Measurements from ENCODE around the gene ARAP1. TPM values are rescaled to one million over a fixed set of nuclear protein-coding genes. Genes with fewer than 3 reads are reported as not detected.

Gene ARAP1
- total RNA-seq, 1 donor from 2014 or later = 55.1 TPM

DNA sequence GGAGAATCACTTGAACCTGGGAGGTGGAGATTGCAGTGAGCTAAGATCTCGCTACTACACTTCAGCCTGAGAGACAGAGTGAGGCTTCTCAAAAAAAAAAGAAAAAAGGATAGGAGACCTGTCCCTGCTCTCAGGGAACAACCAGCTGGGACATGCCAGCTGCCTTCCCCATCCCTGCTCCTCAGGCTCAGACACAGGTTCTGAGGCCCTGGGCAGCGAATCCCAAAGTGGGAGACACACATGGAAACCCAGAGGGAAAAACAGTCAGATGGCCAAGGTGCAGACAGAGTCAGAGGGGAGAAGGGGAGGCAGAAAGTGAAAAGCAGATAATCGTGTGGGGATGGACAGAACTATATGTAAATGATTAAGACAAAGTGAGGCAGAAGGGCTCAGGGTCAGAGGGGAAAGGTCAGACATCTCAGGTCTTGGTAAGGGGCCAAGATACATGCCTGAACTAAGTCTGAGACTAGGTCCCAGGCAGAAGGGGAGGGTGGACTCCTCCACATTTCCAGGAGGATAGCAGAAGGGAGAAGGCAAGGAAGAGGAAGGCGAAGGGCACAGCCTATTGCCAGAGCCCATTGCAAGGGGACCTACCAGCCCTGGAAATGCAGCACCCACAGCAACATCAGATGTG lies 27.4 kb upstream of the ARAP1 start:
- Mint-ChIP-seq H3K4me3 (ENCODE audit: unreplicated experiment) (peak overlapping the region; percentile 57), H3K9me3 (ENCODE audit: unreplicated experiment) (no peaks in the 10 kb centered on the region), H3K4me1 (ENCODE audit: unreplicated experiment) (peaks cover 17% of the 10 kb centered on the region), H3K27ac (ENCODE audit: unreplicated experiment) (peak overlapping the region; percentile 13), H3K27me3 (ENCODE audit: unreplicated experiment) (peaks cover 14% of the 10 kb centered on the region), H3K36me3 (ENCODE audit: low read depth, unreplicated experiment) (peaks cover 16% of the 10 kb centered on the region)
- TF ChIP-seq, protein P1, sequence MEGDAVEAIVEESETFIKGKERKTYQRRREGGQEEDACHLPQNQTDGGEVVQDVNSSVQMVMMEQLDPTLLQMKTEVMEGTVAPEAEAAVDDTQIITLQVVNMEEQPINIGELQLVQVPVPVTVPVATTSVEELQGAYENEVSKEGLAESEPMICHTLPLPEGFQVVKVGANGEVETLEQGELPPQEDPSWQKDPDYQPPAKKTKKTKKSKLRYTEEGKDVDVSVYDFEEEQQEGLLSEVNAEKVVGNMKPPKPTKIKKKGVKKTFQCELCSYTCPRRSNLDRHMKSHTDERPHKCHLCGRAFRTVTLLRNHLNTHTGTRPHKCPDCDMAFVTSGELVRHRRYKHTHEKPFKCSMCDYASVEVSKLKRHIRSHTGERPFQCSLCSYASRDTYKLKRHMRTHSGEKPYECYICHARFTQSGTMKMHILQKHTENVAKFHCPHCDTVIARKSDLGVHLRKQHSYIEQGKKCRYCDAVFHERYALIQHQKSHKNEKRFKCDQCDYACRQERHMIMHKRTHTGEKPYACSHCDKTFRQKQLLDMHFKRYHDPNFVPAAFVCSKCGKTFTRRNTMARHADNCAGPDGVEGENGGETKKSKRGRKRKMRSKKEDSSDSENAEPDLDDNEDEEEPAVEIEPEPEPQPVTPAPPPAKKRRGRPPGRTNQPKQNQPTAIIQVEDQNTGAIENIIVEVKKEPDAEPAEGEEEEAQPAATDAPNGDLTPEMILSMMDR (IDR thresholded peaks at IDR 0.05; ENCODE audit: unreplicated experiment) = no peak
- no peak for DNase-seq (ENCODE audit: low spot score)

DNA sequence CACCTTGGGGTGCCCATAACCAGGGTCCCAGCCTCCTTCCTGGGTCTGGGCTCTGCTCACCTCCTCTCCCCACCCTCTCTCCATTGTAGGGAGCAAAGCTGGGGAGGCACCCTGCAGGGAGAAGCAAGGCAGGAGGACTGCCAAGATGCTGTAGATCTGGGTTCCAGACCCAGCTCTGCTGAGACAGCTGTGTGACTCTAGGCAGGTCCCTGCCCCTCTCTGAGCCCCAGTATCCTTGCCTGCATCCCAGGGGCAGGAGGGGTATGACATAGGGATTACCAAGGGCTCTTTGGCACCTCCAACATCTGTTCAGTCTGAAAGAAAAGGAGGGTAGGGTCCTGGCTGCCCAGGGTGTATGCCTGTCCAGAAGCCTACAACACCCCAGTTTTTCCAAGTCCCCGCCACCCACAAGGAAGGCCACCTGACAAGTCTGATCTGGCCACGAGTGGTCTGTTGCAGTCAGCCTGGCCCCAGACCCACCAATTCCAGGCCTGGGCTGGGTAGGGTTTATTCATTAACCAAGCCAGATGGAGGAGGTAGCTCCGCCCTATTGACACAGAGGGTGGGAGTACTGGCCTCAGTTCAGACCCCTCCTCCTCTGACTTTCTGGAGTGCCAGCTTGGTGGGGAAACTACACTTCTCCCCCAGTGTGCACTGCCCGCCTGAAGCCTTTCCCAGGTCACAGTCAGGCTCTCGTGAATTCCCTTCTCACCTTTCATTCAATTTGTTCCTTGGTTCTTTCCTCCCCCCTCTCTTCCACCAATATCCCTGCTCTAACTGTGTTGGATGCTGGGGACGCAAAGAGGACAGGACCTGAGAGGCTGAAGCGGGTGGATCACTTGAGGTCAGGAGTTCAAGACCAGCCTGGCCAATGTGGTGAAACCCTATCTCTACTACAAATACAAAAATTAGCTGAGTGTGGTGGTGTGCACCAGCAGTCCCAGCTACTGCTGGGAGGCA lies 26.6 kb upstream of the ARAP1 start:
- Mint-ChIP-seq H3K9me3 (ENCODE audit: unreplicated experiment) (no peaks in the 10 kb centered on the region), H3K27me3 (ENCODE audit: unreplicated experiment) (peaks cover 12% of the 10 kb centered on the region), H3K4me1 (ENCODE audit: unreplicated experiment) (peaks cover 17% of the 10 kb centered on the region), H3K4me3 (ENCODE audit: unreplicated experiment) (no peak overlapping the region), H3K36me3 (ENCODE audit: low read depth, unreplicated experiment) (peaks cover 16% of the 10 kb centered on the region), H3K27ac (ENCODE audit: unreplicated experiment) (no peak overlapping the region)
- TF ChIP-seq, protein P1 (IDR thresholded peaks at IDR 0.05; ENCODE audit: unreplicated experiment) = no peak
- DNase-seq (ENCODE audit: low spot score) = no peak

GRCh38 chr11:72777755-72778278 lies 25.6 kb upstream of the ARAP1 start:
- no peak overlapping the region for H3K27ac Mint-ChIP-seq (ENCODE audit: unreplicated experiment)
- TF ChIP-seq, protein P1 (IDR thresholded peaks at IDR 0.05; ENCODE audit: unreplicated experiment) = no peak
- H3K36me3 Mint-ChIP-seq (ENCODE audit: low read depth, unreplicated experiment) = peaks cover 16% of the 10 kb centered on the region
- no peak for DNase-seq (ENCODE audit: low spot score)
- no peak overlapping the region for H3K4me3 Mint-ChIP-seq (ENCODE audit: unreplicated experiment)
- H3K9me3 Mint-ChIP-seq (ENCODE audit: unreplicated experiment) = no peaks in the 10 kb centered on the region
- peaks cover 17% of the 10 kb centered on the region for H3K4me1 Mint-ChIP-seq (ENCODE audit: unreplicated experiment)
- peaks cover 10% of the 10 kb centered on the region for H3K27me3 Mint-ChIP-seq (ENCODE audit: unreplicated experiment)

DNA sequence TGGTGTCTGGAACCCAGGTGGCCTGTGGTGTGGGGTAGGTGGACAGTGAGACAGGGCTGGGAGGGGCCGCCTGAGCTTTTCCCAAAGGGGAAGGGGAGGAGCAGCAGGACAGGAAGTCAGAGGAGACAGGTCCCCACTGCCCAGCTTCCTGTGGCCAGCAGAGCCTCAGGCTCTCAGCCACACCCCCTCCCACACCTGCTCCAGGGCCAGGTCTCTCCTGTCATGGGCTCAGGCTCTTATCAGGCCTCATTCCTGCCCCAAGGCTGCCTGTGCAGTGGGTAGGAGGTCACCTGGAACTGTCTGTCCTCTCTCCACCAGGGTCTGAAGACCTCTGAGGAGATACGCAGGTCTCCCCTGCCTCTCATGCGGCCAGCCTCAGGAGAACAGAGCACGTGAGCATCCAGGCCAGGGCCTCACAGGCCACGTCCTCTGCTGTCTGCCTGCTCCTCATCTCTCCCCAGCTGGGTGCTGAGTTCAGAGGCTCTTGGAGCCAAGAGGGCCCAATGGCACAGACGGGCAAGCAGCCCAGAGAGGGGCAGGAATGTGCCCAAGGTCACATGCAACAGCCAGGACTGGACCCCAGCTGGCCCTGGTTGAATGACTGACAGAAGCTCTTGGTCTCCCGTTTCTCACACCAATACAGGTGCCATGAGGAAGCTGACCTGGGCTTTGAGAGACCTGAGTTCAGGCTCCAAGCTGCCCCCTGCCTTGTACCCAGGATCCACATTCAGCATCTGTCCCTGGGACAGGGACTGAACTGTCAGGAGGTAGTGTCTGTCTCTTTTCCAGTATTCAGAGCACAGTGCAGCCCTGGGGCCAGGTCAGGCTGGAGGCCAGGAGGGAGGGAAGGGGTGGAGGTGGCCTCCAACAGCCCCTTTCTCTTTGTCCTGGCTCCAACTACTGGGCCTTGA lies 24.9 kb upstream of the ARAP1 start:
- no peak for DNase-seq (ENCODE audit: low spot score)
- Mint-ChIP-seq H3K4me1 (ENCODE audit: unreplicated experiment) (peaks cover 9% of the 10 kb centered on the region), H3K27me3 (ENCODE audit: unreplicated experiment) (peaks cover 9% of the 10 kb centered on the region), H3K9me3 (ENCODE audit: unreplicated experiment) (no peaks in the 10 kb centered on the region), H3K4me3 (ENCODE audit: unreplicated experiment) (no peak overlapping the region), H3K36me3 (ENCODE audit: low read depth, unreplicated experiment) (peaks cover 21% of the 10 kb centered on the region), H3K27ac (ENCODE audit: unreplicated experiment) (no peak overlapping the region)
- TF ChIP-seq, protein P1 (IDR thresholded peaks at IDR 0.05; ENCODE audit: unreplicated experiment) = no peak
